WI38 (cell line): Measurements from ENCODE around the gene ERI2.

Source experiments
- H3K4me3 ChIP-seq: 2 replicates; pipeline ENCODE4 v1.5.1; 2011; ENCODE audit warnings: low read depth, mild to moderate bottlenecking, control low read depth, low read length
- TF ChIP-seq, protein P1 (sequence below): IDR thresholded peaks from 2 replicates; pipeline ENCODE4 v1.5.1; 2012; ENCODE audit warnings: low read depth, mild to moderate bottlenecking, control low read depth, low read length

Gene ERI2

DNA sequence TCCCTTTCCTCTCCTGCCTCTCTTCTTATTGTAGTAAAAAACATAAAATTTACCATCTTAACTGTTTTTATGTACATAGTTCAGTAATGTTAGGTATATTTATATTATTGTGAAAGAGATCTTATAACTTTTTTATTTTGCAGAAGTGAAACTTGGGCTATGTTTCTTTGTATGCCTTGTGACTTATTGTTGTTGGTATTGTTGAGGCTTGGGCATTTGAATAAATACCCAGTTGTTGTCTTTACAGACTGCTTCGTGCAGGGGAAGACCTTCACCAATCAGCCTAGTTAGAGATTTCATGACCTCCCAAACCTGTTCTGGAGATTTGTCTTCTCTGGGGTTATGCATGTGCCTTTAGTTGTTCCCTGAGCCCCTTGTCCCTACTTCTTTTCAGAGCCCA is 32.0 kb upstream of the ERI2 start:
- no peak overlapping the region for H3K4me3 ChIP-seq
- TF ChIP-seq, protein P1, sequence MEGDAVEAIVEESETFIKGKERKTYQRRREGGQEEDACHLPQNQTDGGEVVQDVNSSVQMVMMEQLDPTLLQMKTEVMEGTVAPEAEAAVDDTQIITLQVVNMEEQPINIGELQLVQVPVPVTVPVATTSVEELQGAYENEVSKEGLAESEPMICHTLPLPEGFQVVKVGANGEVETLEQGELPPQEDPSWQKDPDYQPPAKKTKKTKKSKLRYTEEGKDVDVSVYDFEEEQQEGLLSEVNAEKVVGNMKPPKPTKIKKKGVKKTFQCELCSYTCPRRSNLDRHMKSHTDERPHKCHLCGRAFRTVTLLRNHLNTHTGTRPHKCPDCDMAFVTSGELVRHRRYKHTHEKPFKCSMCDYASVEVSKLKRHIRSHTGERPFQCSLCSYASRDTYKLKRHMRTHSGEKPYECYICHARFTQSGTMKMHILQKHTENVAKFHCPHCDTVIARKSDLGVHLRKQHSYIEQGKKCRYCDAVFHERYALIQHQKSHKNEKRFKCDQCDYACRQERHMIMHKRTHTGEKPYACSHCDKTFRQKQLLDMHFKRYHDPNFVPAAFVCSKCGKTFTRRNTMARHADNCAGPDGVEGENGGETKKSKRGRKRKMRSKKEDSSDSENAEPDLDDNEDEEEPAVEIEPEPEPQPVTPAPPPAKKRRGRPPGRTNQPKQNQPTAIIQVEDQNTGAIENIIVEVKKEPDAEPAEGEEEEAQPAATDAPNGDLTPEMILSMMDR = no peak

DNA sequence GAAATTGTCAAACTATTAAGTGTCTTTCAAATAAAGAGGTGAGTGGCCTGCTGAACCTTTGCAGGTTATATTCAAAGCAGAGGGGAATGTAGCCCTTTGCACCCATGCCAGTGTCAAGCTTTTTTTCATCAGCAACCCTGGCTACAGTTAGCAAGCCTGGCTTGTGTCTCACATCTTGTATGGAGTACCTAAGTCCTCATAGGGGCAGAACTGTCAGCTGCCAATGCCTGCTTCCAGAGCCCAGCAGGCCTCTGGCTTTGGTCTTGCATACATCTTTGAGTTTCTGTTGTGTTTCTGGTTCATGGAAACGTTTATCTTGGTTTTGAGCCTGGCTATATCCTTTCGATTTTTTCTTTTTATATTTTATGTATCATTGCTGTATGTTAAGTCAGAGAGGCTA is 26.8 kb upstream of the ERI2 start:
- TF ChIP-seq, protein P1 = no peak
- no peak overlapping the region for H3K4me3 ChIP-seq

DNA sequence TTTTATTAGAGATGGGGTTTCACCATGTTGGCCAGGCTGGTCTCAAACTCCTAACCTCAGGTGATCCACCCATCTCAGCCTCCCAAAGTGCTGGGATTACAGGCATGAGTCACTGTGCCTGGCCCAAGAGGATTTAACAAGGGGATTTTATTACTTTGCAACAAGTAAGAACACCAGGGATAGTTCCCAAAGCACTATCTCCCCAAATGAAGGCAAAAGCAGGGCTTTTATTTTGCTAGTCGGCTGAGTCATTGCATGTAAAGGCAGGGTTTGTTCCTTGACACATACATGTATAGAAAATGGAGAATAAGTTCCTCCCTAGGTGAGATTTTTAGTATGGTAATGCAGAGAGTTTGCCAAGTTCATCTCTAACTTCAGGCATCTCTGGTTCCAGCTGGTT is 24.1 kb upstream of the ERI2 start:
- TF ChIP-seq, protein P1 = no peak
- H3K4me3 ChIP-seq = no peak overlapping the region

DNA sequence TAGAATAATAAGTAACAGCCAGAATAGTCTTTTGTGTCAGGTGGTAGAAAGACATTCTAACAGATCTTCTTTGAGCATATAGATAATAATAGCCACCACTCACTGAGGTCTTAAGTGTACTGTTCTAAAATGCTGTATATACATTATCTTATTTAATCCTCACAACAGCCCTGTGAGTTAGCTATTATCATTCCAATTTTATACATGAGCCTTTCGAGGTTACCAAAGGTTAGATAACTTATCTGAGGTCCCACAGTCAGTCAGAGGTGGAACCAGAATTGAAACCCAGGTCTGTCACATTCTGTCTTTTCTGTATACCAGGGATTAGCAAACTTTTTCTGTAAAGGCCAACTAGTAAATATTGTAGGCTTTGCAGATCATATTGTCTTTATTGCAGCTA is 23.3 kb upstream of the ERI2 start:
- TF ChIP-seq, protein P1 = no peak
- no peak overlapping the region for H3K4me3 ChIP-seq

DNA sequence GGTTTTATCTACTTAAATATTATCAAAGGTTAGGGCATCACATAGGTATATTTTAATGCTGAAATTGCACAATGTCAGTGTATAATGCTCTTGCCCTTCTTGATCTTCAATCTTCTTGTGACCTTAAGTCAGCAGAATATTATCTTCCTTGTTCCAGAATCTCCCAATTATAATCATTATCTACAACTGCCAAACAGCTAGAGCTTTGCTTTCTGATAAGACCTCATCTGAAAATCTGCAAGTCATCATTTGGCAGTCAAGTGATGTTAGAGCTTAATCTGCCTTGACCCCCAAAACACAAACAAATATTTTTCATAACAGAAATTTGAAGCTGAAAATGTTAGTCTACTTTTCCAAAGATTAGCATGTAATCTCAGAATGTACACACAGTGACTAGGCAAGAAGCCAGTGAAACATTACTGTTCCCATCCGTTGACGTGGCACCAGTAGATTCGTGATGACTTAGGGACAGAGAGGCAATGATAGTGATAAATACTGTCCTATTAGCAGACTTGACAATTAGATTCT is 19.8 kb upstream of the ERI2 start:
- TF ChIP-seq, protein P1 = no peak

DNA sequence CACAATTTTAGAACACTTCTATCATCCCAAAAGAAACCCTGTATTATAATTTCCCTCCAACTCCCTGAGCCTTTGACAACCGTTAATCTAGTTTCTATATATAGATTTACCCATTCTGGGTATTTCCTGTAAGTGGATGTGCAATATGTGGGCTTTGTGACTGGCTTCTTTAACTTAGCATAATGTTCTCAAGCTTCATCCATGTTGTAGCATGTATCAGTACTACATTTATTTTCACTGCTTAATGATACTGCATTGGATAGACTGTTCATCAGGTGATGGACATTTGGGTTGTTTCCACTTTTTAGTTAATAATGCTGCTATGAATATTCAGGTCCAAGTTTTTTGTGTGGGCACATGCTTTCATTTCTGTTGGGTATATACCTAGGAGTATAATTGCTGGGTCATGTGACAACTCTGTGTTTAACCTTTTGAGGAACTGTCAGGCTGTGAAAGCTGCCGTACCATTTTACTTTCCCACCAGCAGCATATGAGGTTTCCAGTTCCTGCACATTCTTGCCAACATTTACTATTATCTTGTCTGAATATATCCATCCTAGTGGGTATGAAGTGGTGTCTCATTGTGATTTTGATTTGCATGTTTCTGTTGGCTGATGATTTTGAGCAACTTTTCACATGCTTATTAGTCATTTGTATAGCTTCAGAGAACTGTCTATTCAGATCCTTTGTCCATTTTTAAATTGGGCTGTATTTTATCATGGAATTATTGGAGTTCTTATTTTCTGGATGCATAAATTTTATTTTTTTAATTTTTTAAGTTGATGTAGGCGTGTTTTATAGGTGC is 16.5 kb upstream of the ERI2 start:
- TF ChIP-seq, protein P1 = no peak
- H3K4me3 ChIP-seq = no peak overlapping the region

More for the DNA sequence above, 19.8 kb upstream of the ERI2 start:
- H3K4me3 ChIP-seq = no peak overlapping the region

DNA sequence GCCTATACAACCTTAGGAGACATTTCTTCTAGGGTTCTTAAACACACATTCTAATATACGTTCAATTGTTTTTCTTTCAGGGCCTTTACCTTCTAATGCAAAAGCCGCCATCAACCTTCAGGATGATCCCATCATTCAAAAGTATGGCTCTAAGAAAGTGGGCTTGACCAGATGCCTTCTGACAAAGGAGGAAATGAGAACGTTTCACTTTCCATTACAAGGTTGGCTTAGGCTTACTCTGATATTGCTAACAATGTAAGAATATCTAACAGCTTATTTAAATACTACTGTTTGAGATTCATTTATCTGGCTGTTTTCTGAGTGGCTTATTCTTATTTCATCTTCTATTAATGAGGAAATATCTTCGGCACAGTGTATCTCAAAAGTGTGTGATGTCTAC is 15.4 kb upstream of the ERI2 start:
- H3K4me3 ChIP-seq = no peak overlapping the region
- TF ChIP-seq, protein P1 = no peak
